SK-N-SH (cell line): ENCODE results near the gene TM2D1. TPM values are rescaled to one million over a fixed set of nuclear protein-coding genes. Genes with fewer than 3 reads are reported as not detected.

Experiments
- CTCF ChIA-PET: fragments of 300-600, 350-600 bp; formaldehyde crosslinking; extraction: SDS; loops from one replicate; lab custom pipeline; 2021; lab: Yijun Ruan, JAX
- POLR2A ChIA-PET: fragments of 350-600 bp; sonication (Branson Sonifier 250); formaldehyde crosslinking; extraction: SDS; loops from one replicate; lab custom pipeline; 2020; ENCODE audit warnings: antibody characterized with exemption, inconsistent platforms; lab: Yijun Ruan, JAX
- DNase-seq: peaks from one replicate; pipeline ENCODE4 v3.0.0; 2012
- H2AFZ ChIP-seq: fragments of 200-600 bp; sonication (generic); 2 replicates; pipeline ENCODE4 v1.8.1; 2016; ENCODE audit warnings: antibody characterized with exemption, mild to moderate bottlenecking, low read depth
- H3F3A ChIP-seq: fragments of 200-600 bp; sonication (generic); replicated peaks from 2 replicates; pipeline ENCODE3; 2016; ENCODE audit warnings: antibody characterized with exemption, mild to moderate bottlenecking; ENCODE audit not compliant: insufficient read depth
- H3K27ac ChIP-seq, 2 experiments: fragments of 200-500 bp in 1 of 2; fragments of 200-600 bp in 1 of 2; sonication (Bioruptor generic) in 1 of 2; sonication (generic), shearing (Covaris generic) in 1 of 2; 2 replicates each; pipeline versions ENCODE4 v1.5.1 to v1.6.1; 2014 to 2016; ENCODE audit warnings: low read depth in 2 of 2, inconsistent platforms in 1 of 2, low read length in 1 of 2, mild to moderate bottlenecking in 1 of 2, mixed read lengths in 1 of 2
- H3K27me3 ChIP-seq: fragments of 200-600 bp; sonication (generic), shearing (Covaris generic); 2 replicates; pipeline ENCODE4 v1.6.1; 2016; ENCODE audit warnings: mixed run types; ENCODE audit not compliant: insufficient read depth
- H3K36me3 ChIP-seq, 2 experiments: fragments of 200-500 bp in 1 of 2; fragments of 200-600 bp in 1 of 2; sonication (Bioruptor generic) in 1 of 2; sonication (generic) in 1 of 2; replicated peaks in 1 of 2; 2 replicates each; pipeline versions ENCODE3 to v1.5.1; 2014 to 2016; ENCODE audit warnings: low read length in 1 of 2, mild to moderate bottlenecking in 1 of 2; ENCODE audit not compliant: insufficient read depth in 2 of 2, control insufficient read depth in 1 of 2
- H3K4me1 ChIP-seq, 2 experiments: fragments of 200-500 bp in 1 of 2; fragments of 200-600 bp in 1 of 2; sonication (Bioruptor generic) in 1 of 2; sonication (generic), shearing (Covaris generic) in 1 of 2; 2 replicates each; pipeline versions ENCODE4 v1.5.1 to v1.6.1; 2014 to 2016; ENCODE audit warnings: low read depth in 1 of 2, low read length in 1 of 2, mixed run types in 1 of 2; ENCODE audit not compliant: insufficient read depth in 2 of 2, control insufficient read depth in 1 of 2
- H3K4me2 ChIP-seq: fragments of 200-600 bp; sonication (generic), shearing (Covaris generic); 2 replicates; pipeline ENCODE4 v1.6.1; 2017; ENCODE audit warnings: mixed run types
- H3K4me3 ChIP-seq, 2 experiments: fragments of 200-500 bp in 1 of 2; fragments of 200-600 bp in 1 of 2; sonication (Bioruptor generic) in 1 of 2; sonication (generic), shearing (Covaris generic) in 1 of 2; 2 replicates each; pipeline versions ENCODE4 v1.5.1 to v1.8.1; 2014 to 2016; ENCODE audit warnings: low read depth in 2 of 2, inconsistent platforms in 1 of 2, low read length in 1 of 2, mild to moderate bottlenecking in 1 of 2, mixed read lengths in 1 of 2, moderate library complexity in 1 of 2
- H3K79me2 ChIP-seq: fragments of 200-600 bp; sonication (generic); 2 replicates; pipeline ENCODE4 v1.8.1; 2017; ENCODE audit warnings: mild to moderate bottlenecking; ENCODE audit not compliant: insufficient read depth
- H3K9ac ChIP-seq: fragments of 200-600 bp; sonication (generic); 2 replicates; pipeline ENCODE4 v1.6.1; 2017; ENCODE audit warnings: mixed run types
- H3K9me2 ChIP-seq: fragments of 200-600 bp; sonication (generic); 2 replicates; pipeline ENCODE4 v1.6.1; 2017; ENCODE audit warnings: mixed run types
- H3K9me3 ChIP-seq: fragments of 200-600 bp; sonication (generic); 2 replicates; pipeline ENCODE4 v1.6.1; 2017; ENCODE audit warnings: mixed run types, mild to moderate bottlenecking, moderate library complexity
- H4K20me1 ChIP-seq: fragments of 200-600 bp; sonication (generic); 2 replicates; pipeline ENCODE4 v1.6.1; 2017; ENCODE audit warnings: mild to moderate bottlenecking, mixed run types; ENCODE audit not compliant: insufficient read depth
- EZH2phosphoT487 ChIP-seq: fragments of 200-600 bp; sonication (generic); IDR thresholded peaks from 2 replicates; pipeline ENCODE4 v1.6.1; 2017; ENCODE audit warnings: low read depth, mixed run types, mild to moderate bottlenecking, antibody characterized with exemption, moderate library complexity, borderline replicate concordance
- FOSL2 ChIP-seq: IDR thresholded peaks from 2 replicates; pipeline ENCODE4 v1.4.0; 2012; ENCODE audit warnings: low read depth, mild to moderate bottlenecking, moderate library complexity, borderline replicate concordance
- FOXJ3 ChIP-seq: sonication (generic); formaldehyde crosslinking; IDR thresholded peaks from 2 replicates; pipeline ENCODE4 v1.5.1; 2020; ENCODE audit warnings: mild to moderate bottlenecking, missing genetic modification reagents
- FOXM1 ChIP-seq: IDR thresholded peaks from 2 replicates; pipeline ENCODE4 v1.4.0; 2012; ENCODE audit warnings: low read depth, mild to moderate bottlenecking
- IRF3 ChIP-seq: fragments of 150-350 bp; IDR thresholded peaks from 2 replicates; pipeline ENCODE4 v1.6.1; 2016; ENCODE audit warnings: mild to moderate bottlenecking, low read depth, low read length
- RAD21 ChIP-seq: IDR thresholded peaks from 2 replicates; pipeline ENCODE4 v1.6.1; 2012; ENCODE audit warnings: mild to moderate bottlenecking, low read length
- RCOR1 ChIP-seq: fragments of 150-350 bp; IDR thresholded peaks from 2 replicates; pipeline ENCODE4 v1.6.1; 2017; ENCODE audit warnings: antibody characterized with exemption, low read length
- REST ChIP-seq: IDR thresholded peaks from 2 replicates; pipeline ENCODE4 v1.6.1; 2012; ENCODE audit warnings: mild to moderate bottlenecking, low read depth, low read length, moderate library complexity
- RFX5 ChIP-seq: IDR thresholded peaks from 2 replicates; pipeline ENCODE4 v1.6.1; 2012; ENCODE audit warnings: mild to moderate bottlenecking, improper control_type of control experiment, low read length
- RXRA ChIP-seq: IDR thresholded peaks from 2 replicates; pipeline ENCODE4 v1.4.0; 2012; ENCODE audit warnings: low read depth, mild to moderate bottlenecking, borderline replicate concordance
- SMC3 ChIP-seq: IDR thresholded peaks from 2 replicates; pipeline ENCODE4 v1.6.1; 2012; ENCODE audit warnings: low read depth, low read length, improper control_type of control experiment
- TEAD4 ChIP-seq: IDR thresholded peaks from 2 replicates; pipeline ENCODE4 v1.4.0; 2012; ENCODE audit warnings: mild to moderate bottlenecking, borderline replicate concordance; ENCODE audit not compliant: insufficient read depth
- USF2 ChIP-seq: fragments of 150-350 bp; IDR thresholded peaks from 2 replicates; pipeline ENCODE4 v1.6.1; 2017; ENCODE audit warnings: antibody characterized with exemption, low read length, low read depth, borderline replicate concordance
- WGBS: methylation state at CpG from one replicate; pipeline ENCODE4 v1.1.6; 2017; ENCODE audit warnings: low lambda C conversion rate; 5-methylcytosine and 5-hydroxymethylcytosine counted together
- polyA plus RNA-seq, 3 experiments: library from polyadenylated mRNA; depleted of rRNA; stranded (reverse); fragments of >200 nt; gene quantifications; 2 replicates each; pipeline ENCODE4 v1.2.3, GENCODE V29; 2012
- TF ChIP-seq, protein P1 (sequence below): IDR thresholded peaks from 2 replicates; pipeline ENCODE4 v1.4.0; 2012; ENCODE audit warnings: low read depth
- TF ChIP-seq, protein P2 (sequence below): fragments of 200-600 bp; sonication (generic); IDR thresholded peaks from 2 replicates; pipeline ENCODE4 v1.6.1; 2017; ENCODE audit warnings: antibody characterized with exemption, mild to moderate bottlenecking, moderate library complexity
- TF ChIP-seq, protein P3 (sequence below): IDR thresholded peaks from 2 replicates; pipeline ENCODE4 v1.4.0; 2012; ENCODE audit warnings: low read depth, borderline replicate concordance

TM2D1 gene
- polyA plus RNA-seq, 1 of the 3 experiments (the other 2 are of a cell fraction) = 58.6 TPM

- Histone ChIP-seq H3K4me1 (no peaks in the 10 kb centered on the region; a peak in 1 of 4 replicates), H4K20me1 (no peaks in the 10 kb centered on the region), H3K36me3 (no peaks in the 10 kb centered on the region), H3K9me3 (no peaks in the 10 kb centered on the region), H2AFZ (no peak overlapping the region), H3F3A (no peaks in the 10 kb centered on the region), H3K4me2 (no peak overlapping the region), H3K27me3 (no peaks in the 10 kb centered on the region), H3K27ac (no peak overlapping the region), H3K9ac (no peak overlapping the region), H3K9me2 (no peaks in the 10 kb centered on the region), H3K4me3 (no peak overlapping the region), H3K79me2 (no peaks in the 10 kb centered on the region)
- no peak for TF ChIP-seq RAD21
- no peak for TF ChIP-seq USF2
- TF ChIP-seq FOXM1 = no peak
- no peak for TF ChIP-seq FOSL2
- TF ChIP-seq, protein P1, sequence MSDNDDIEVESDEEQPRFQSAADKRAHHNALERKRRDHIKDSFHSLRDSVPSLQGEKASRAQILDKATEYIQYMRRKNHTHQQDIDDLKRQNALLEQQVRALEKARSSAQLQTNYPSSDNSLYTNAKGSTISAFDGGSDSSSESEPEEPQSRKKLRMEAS = no peak
- no peak for TF ChIP-seq TEAD4
- TF ChIP-seq, protein P2, sequence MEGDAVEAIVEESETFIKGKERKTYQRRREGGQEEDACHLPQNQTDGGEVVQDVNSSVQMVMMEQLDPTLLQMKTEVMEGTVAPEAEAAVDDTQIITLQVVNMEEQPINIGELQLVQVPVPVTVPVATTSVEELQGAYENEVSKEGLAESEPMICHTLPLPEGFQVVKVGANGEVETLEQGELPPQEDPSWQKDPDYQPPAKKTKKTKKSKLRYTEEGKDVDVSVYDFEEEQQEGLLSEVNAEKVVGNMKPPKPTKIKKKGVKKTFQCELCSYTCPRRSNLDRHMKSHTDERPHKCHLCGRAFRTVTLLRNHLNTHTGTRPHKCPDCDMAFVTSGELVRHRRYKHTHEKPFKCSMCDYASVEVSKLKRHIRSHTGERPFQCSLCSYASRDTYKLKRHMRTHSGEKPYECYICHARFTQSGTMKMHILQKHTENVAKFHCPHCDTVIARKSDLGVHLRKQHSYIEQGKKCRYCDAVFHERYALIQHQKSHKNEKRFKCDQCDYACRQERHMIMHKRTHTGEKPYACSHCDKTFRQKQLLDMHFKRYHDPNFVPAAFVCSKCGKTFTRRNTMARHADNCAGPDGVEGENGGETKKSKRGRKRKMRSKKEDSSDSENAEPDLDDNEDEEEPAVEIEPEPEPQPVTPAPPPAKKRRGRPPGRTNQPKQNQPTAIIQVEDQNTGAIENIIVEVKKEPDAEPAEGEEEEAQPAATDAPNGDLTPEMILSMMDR = no peak
- no peak for TF ChIP-seq RXRA
- TF ChIP-seq IRF3 = no peak
- TF ChIP-seq, protein P3, sequence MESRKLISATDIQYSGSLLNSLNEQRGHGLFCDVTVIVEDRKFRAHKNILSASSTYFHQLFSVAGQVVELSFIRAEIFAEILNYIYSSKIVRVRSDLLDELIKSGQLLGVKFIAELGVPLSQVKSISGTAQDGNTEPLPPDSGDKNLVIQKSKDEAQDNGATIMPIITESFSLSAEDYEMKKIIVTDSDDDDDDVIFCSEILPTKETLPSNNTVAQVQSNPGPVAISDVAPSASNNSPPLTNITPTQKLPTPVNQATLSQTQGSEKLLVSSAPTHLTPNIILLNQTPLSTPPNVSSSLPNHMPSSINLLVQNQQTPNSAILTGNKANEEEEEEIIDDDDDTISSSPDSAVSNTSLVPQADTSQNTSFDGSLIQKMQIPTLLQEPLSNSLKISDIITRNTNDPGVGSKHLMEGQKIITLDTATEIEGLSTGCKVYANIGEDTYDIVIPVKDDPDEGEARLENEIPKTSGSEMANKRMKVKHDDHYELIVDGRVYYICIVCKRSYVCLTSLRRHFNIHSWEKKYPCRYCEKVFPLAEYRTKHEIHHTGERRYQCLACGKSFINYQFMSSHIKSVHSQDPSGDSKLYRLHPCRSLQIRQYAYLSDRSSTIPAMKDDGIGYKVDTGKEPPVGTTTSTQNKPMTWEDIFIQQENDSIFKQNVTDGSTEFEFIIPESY = no peak
- no peak for TF ChIP-seq SMC3
- TF ChIP-seq FOXJ3 = no peak
- TF ChIP-seq REST = no peak
- no peak for TF ChIP-seq EZH2phosphoT487
- TF ChIP-seq RFX5 = no peak
- TF ChIP-seq RCOR1 = no peak
- POLR2A ChIA-PET = no interaction called here
- WGBS = 96% methylated on average over 2 of the region's 2 CpGs
- DNase-seq = no peak
- CTCF ChIA-PET = no interaction called here
Measured at GRCh38 chr1:61647142-61647541, 77.8 kb downstream of the TM2D1 start.
